H9 (cell line): Measurements from ENCODE around the gene DSCAM. TPM values are rescaled to one million over a fixed set of nuclear protein-coding genes. Genes with fewer than 3 reads are reported as not detected.

Source experiments
- DNase-seq: peaks from one replicate; pipeline ENCODE4 v3.0.0-alpha.2; 2017
- H2AFZ ChIP-seq: one replicate; pipeline ENCODE4 v1.6.1; 2013; ENCODE audit warnings: mild to moderate bottlenecking, low read length, control low read depth, moderate library complexity
- H2AK5ac ChIP-seq: 2 replicates; pipeline ENCODE4 v1.6.1; 2013; ENCODE audit warnings: low read length, control low read depth, mixed read lengths; ENCODE audit not compliant: insufficient read length
- H2BK120ac ChIP-seq: one replicate; pipeline ENCODE4 v1.6.1; 2013; ENCODE audit warnings: low read depth, mild to moderate bottlenecking, low read length, control low read depth, inconsistent platforms; ENCODE audit not compliant: poor library complexity, severe bottlenecking
- H2BK12ac ChIP-seq: 2 replicates; pipeline ENCODE4 v1.6.1; 2013; ENCODE audit warnings: low read length, control low read depth, mixed read lengths, low read depth; ENCODE audit not compliant: insufficient read length
- H2BK15ac ChIP-seq: 2 replicates; pipeline ENCODE4 v1.6.1; 2013; ENCODE audit warnings: low read depth, low read length, control low read depth
- H2BK20ac ChIP-seq: one replicate; pipeline ENCODE4 v1.6.1; 2013; ENCODE audit warnings: low read depth, mild to moderate bottlenecking, low read length, control low read depth, inconsistent platforms; ENCODE audit not compliant: poor library complexity, severe bottlenecking
- H2BK5ac ChIP-seq: 2 replicates; pipeline ENCODE4 v1.6.1; 2013; ENCODE audit warnings: low read length, control low read depth, mixed read lengths; ENCODE audit not compliant: insufficient read length
- H3K14ac ChIP-seq: 2 replicates; pipeline ENCODE4 v1.6.1; 2013; ENCODE audit warnings: low read length, control low read depth; ENCODE audit not compliant: insufficient read depth
- H3K18ac ChIP-seq: 2 replicates; pipeline ENCODE4 v1.6.1; 2013; ENCODE audit warnings: low read depth, mild to moderate bottlenecking, mixed read lengths, low read length, control low read depth; ENCODE audit not compliant: insufficient read length
- H3K23ac ChIP-seq: 2 replicates; pipeline ENCODE4 v1.6.1; 2013; ENCODE audit warnings: low read length, control low read depth, mixed read lengths, low read depth; ENCODE audit not compliant: insufficient read length
- H3K23me2 ChIP-seq: 2 replicates; pipeline ENCODE4 v1.6.1; 2013; ENCODE audit warnings: low read depth, mild to moderate bottlenecking, mixed read lengths, low read length, control low read depth; ENCODE audit not compliant: insufficient read length, poor library complexity, severe bottlenecking
- H3K27ac ChIP-seq: 2 replicates; pipeline ENCODE4 v1.5.1; 2013; ENCODE audit warnings: low read length, control low read depth, mixed read lengths, low read depth; ENCODE audit not compliant: insufficient read length
- H3K27me3 ChIP-seq: 2 replicates; pipeline ENCODE4 v1.6.1; 2013; ENCODE audit warnings: low read length, control low read depth, inconsistent platforms; ENCODE audit not compliant: insufficient read depth
- H3K4ac ChIP-seq: 2 replicates; pipeline ENCODE4 v1.6.1; 2013; ENCODE audit warnings: low read depth, mild to moderate bottlenecking, control low read depth, inconsistent platforms, low read length, moderate library complexity
- H3K4me1 ChIP-seq: 2 replicates; pipeline ENCODE4 v1.6.1; 2013; ENCODE audit warnings: low read length, control low read depth, inconsistent platforms; ENCODE audit not compliant: insufficient read depth
- H3K4me2 ChIP-seq: 2 replicates; pipeline ENCODE4 v1.6.1; 2013; ENCODE audit warnings: low read length, control low read depth, mixed read lengths; ENCODE audit not compliant: insufficient read length, insufficient read depth
- H3K56ac ChIP-seq: 2 replicates; pipeline ENCODE4 v1.6.1; 2013; ENCODE audit warnings: low read depth, mild to moderate bottlenecking, mixed read lengths, low read length, control low read depth; ENCODE audit not compliant: insufficient read length
- H3K79me1 ChIP-seq: 2 replicates; pipeline ENCODE4 v1.6.1; 2013; ENCODE audit warnings: low read depth, mild to moderate bottlenecking, moderate library complexity, low read length, control low read depth, inconsistent platforms; ENCODE audit not compliant: insufficient read depth, poor library complexity, severe bottlenecking
- H3K79me2 ChIP-seq: 2 replicates; pipeline ENCODE4 v1.6.1; 2013; ENCODE audit warnings: low read length, control low read depth, inconsistent platforms; ENCODE audit not compliant: insufficient read depth
- H3K9ac ChIP-seq: 2 replicates; pipeline ENCODE4 v1.6.1; 2013; ENCODE audit warnings: low read length, control low read depth, mixed read lengths; ENCODE audit not compliant: insufficient read length; ENCODE audit errors: extremely low read depth
- H3K9me3 ChIP-seq: one replicate; pipeline ENCODE4 v1.6.1; 2013; ENCODE audit warnings: low read depth, low read length, inconsistent platforms; ENCODE audit not compliant: control insufficient read depth
- H3T11ph ChIP-seq: one replicate; pipeline ENCODE4 v1.6.1; 2013; ENCODE audit warnings: mild to moderate bottlenecking, low read length, control low read depth, inconsistent platforms
- H4K20me1 ChIP-seq: one replicate; pipeline ENCODE4 v1.6.1; 2013; ENCODE audit not compliant: control insufficient read depth, insufficient read length, insufficient read depth
- H4K5ac ChIP-seq: 2 replicates; pipeline ENCODE4 v1.6.1; 2013; ENCODE audit warnings: low read depth, mild to moderate bottlenecking, mixed read lengths, low read length, control low read depth; ENCODE audit not compliant: insufficient read length
- H4K8ac ChIP-seq: replicated peaks from 2 replicates; pipeline ENCODE4 v1.6.1; 2013; ENCODE audit warnings: low read length, control low read depth, mixed read lengths, low read depth; ENCODE audit not compliant: insufficient read length
- H4K91ac ChIP-seq: 2 replicates; pipeline ENCODE4 v1.6.1; 2013; ENCODE audit warnings: low read depth, mild to moderate bottlenecking, moderate library complexity, mixed read lengths, low read length, control low read depth; ENCODE audit not compliant: insufficient read length
- H3K27ac Mint-ChIP-seq, 3 experiments: 2 replicates in 2 of 3; 3 replicates in 1 of 3; pipeline ENCODE4 v1.8.0; 2020 to 2021; ENCODE audit warnings: mixed read lengths in 3 of 3, mild to moderate bottlenecking in 1 of 3, moderate library complexity in 1 of 3
- H3K27me3 Mint-ChIP-seq: 2 replicates; pipeline ENCODE4 v1.8.0; 2021; ENCODE audit warnings: low read depth, mild to moderate bottlenecking, moderate library complexity, mixed read lengths
- H3K36me3 Mint-ChIP-seq, 3 experiments: 2 replicates in 2 of 3; 3 replicates in 1 of 3; pipeline ENCODE4 v1.8.0; 2020 to 2021; ENCODE audit warnings: low read depth in 3 of 3, mixed read lengths in 3 of 3; ENCODE audit not compliant: insufficient read depth in 1 of 3
- H3K4me1 Mint-ChIP-seq, 2 experiments: 2 replicates each; pipeline ENCODE4 v1.8.0; 2020; ENCODE audit warnings: mixed read lengths in 2 of 2
- H3K4me3 Mint-ChIP-seq, 2 experiments: 2 replicates in 1 of 2; 3 replicates in 1 of 2; pipeline ENCODE4 v1.8.0; 2020 to 2021; ENCODE audit warnings: mild to moderate bottlenecking in 2 of 2, mixed read lengths in 2 of 2, moderate library complexity in 1 of 2
- H3K9me3 Mint-ChIP-seq, 2 experiments: 2 replicates in 1 of 2; 3 replicates in 1 of 2; pipeline ENCODE4 v1.8.0; 2020; ENCODE audit warnings: mild to moderate bottlenecking in 2 of 2, mixed read lengths in 2 of 2, moderate library complexity in 1 of 2
- WGBS: extraction: QIAGEN DNeasy Blood & Tissue Kit; methylation state at CpG from one replicate; pipeline ENCODE4 v1.1.7; 2013; ENCODE audit warnings: missing lambda C conversion rate, low lambda C conversion rate, mixed read lengths; ENCODE audit not compliant: insufficient read length; ENCODE audit errors: extremely low coverage; 5-methylcytosine and 5-hydroxymethylcytosine counted together
- total RNA-seq: library from RNA; stranded (reverse); gene quantifications from 2 replicates; pipeline ENCODE4 v1.2.1, GENCODE V29; 2021
- TF ChIP-seq, protein P1 (sequence below): fragments of 200-600 bp; sonication (generic); conservative IDR thresholded peaks from 3 replicates; pipeline ENCODE4 v1.8.0; 2021; ENCODE audit warnings: antibody characterized with exemption, mild to moderate bottlenecking

Gene DSCAM
- total RNA-seq, 1 experiment from 2014 or later: 0.17 TPM

DNA sequence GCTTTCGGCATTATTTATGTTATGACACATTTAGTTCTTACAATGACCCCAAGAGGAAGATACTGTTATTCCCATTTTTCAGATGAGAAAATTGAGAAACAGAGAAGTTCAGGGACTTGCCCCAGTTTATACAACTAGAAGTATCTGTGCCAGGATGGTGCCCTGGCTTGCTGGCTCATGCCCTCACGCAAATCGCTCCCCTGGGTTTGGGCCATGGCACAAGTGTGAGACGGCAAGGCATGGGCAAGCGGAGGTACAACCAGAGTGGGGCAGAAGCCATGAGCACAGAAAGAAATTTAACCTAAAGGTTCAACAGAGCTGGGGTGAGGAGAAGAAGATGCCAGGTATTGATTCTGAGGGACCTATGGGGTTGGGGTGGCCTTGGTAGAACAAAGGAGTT lies 469.8 kb downstream of the DSCAM start:
- peaks cover 5 to 9% of the 10 kb centered on the region in 2 experiments for H3K9me3 Mint-ChIP-seq
- TF ChIP-seq, protein P1, sequence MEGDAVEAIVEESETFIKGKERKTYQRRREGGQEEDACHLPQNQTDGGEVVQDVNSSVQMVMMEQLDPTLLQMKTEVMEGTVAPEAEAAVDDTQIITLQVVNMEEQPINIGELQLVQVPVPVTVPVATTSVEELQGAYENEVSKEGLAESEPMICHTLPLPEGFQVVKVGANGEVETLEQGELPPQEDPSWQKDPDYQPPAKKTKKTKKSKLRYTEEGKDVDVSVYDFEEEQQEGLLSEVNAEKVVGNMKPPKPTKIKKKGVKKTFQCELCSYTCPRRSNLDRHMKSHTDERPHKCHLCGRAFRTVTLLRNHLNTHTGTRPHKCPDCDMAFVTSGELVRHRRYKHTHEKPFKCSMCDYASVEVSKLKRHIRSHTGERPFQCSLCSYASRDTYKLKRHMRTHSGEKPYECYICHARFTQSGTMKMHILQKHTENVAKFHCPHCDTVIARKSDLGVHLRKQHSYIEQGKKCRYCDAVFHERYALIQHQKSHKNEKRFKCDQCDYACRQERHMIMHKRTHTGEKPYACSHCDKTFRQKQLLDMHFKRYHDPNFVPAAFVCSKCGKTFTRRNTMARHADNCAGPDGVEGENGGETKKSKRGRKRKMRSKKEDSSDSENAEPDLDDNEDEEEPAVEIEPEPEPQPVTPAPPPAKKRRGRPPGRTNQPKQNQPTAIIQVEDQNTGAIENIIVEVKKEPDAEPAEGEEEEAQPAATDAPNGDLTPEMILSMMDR: no peak
- Histone ChIP-seq H3K18ac (no peak overlapping the region), H3K4me1 (no peaks in the 10 kb centered on the region), H4K5ac (no peak overlapping the region), H3K79me1 (no peaks in the 10 kb centered on the region), H2BK5ac (no peak overlapping the region), H3K23ac (no peak overlapping the region), H4K91ac (no peak overlapping the region), H3K9me3 (no peaks in the 10 kb centered on the region), H3K27ac (no peak overlapping the region), H4K8ac (no peak overlapping the region), H2AK5ac (no peak overlapping the region), H3K79me2 (no peaks in the 10 kb centered on the region), H3T11ph (no peak overlapping the region), H3K56ac (no peak overlapping the region), H3K4ac (no peak overlapping the region), H2BK15ac (no peak overlapping the region), H3K4me2 (no peak overlapping the region), H3K23me2 (no peaks in the 10 kb centered on the region), H2BK12ac (no peak overlapping the region), H3K27me3 (no peaks in the 10 kb centered on the region), H2BK120ac (no peak overlapping the region), H3K9ac (no peak overlapping the region), H3K14ac (no peak overlapping the region; the same call in 1 of the 2 replicates), H2BK20ac (no peak overlapping the region), H2AFZ (no peak overlapping the region), H4K20me1 (no peaks in the 10 kb centered on the region)
- DNase-seq: no peak
- no peaks in the 10 kb centered on the region for H3K4me1 Mint-ChIP-seq
- WGBS: no CpG with 5 or more reads among the region's 5 CpGs
- H3K27ac Mint-ChIP-seq: no peak overlapping the region; a peak in 1 of 7 replicates
- no peak overlapping the region for H3K4me3 Mint-ChIP-seq
- H3K27me3 Mint-ChIP-seq: no peaks in the 10 kb centered on the region; the same call in 1 of the 2 replicates
- H3K36me3 Mint-ChIP-seq: peaks cover 0 to 3% (median 0%) of the 10 kb centered on the region in 3 experiments; a peak in 2 of 7 replicates
